ENCODE measurements around the gene IFT172.

GRCh38 chr2:27407798-27408491, 81.6 kb downstream of the IFT172 start:
- TF ChIP-seq POLR2A (IDR thresholded peaks at IDR 0.05) (no peak), CTCF (IDR thresholded peaks at IDR 0.05) (no peak), EP300 (IDR thresholded peaks at IDR 0.05) (no peak)

Measured in ovary (tissue), 3 donors.